Caki2 (cell line): Measurements from ENCODE around the gene GABRG3. TPM values are rescaled to one million over a fixed set of nuclear protein-coding genes. Genes with fewer than 3 reads are reported as not detected.

Experiments used
- DNase-seq: peaks from one replicate; pipeline ENCODE4 v3.0.0-alpha.2; 2015; ENCODE audit warnings: low read depth
- in situ Hi-C: cut with HindIII; loops from 2 replicates; pipeline ENCODE4 v1.10.0; 2016; ENCODE audit warnings: low sequenced_read_pairs, low pct_unique_long_range_greater_than_20kb, mixed read lengths
- total RNA-seq: library from RNA; depleted of rRNA; stranded (reverse); fragments of >200 nt; shearing (Covaris generic); gene quantifications from 2 replicates; pipeline ENCODE4 v1.2.3, GENCODE V29; 2014; ENCODE audit warnings: low replicate concordance

GABRG3 gene
- total RNA-seq, 1 experiment from 2014 or later: 0.10 TPM

GRCh38 chr15:27046880-27047279 is 75.9 kb downstream of the GABRG3 start:
- in situ Hi-C loops: no loop called here
- DNase-seq: no peak

- in situ Hi-C loops: no loop called here
- DNase-seq: no peak
Measured at GRCh38 chr15:27050163-27050562, 79.2 kb downstream of the GABRG3 start.

GRCh38 chr15:27054426-27054825 is 83.4 kb downstream of the GABRG3 start:
- in situ Hi-C loops: no loop called here
- no peak for DNase-seq

- no peak for DNase-seq
- in situ Hi-C loops: no loop called here
Measured at GRCh38 chr15:27057904-27058645, 87.1 kb downstream of the GABRG3 start.

- in situ Hi-C loops: no loop called here
- DNase-seq: no peak
Measured at GRCh38 chr15:27058939-27059338, 88.0 kb downstream of the GABRG3 start.

GRCh38 chr15:27059610-27060202 is 88.7 kb downstream of the GABRG3 start:
- in situ Hi-C loops: no loop called here
- DNase-seq: peak; percentile 45

GRCh38 chr15:27061739-27062138 is 90.8 kb downstream of the GABRG3 start:
- no peak for DNase-seq
- in situ Hi-C loops: no loop called here

GRCh38 chr15:27062951-27063350 is 92.0 kb downstream of the GABRG3 start:
- DNase-seq: no peak
- in situ Hi-C loops: no loop called here

GRCh38 chr15:27064080-27064479 is 93.1 kb downstream of the GABRG3 start:
- in situ Hi-C loops: no loop called here

GRCh38 chr15:27065151-27065550 is 94.2 kb downstream of the GABRG3 start:
- in situ Hi-C loops: no loop called here
- DNase-seq: no peak

More at GRCh38 chr15:27064080-27064479, 93.1 kb downstream of the GABRG3 start:
- DNase-seq: no peak

GRCh38 chr15:27065785-27066184 is 94.8 kb downstream of the GABRG3 start:
- in situ Hi-C loops: no loop called here

GRCh38 chr15:27066446-27066845 is 95.5 kb downstream of the GABRG3 start:
- in situ Hi-C loops: no loop called here
- no peak for DNase-seq

More at GRCh38 chr15:27065785-27066184, 94.8 kb downstream of the GABRG3 start:
- no peak for DNase-seq

- in situ Hi-C loops: no loop called here
- no peak for DNase-seq
Measured at GRCh38 chr15:27067175-27067574, 96.2 kb downstream of the GABRG3 start.

GRCh38 chr15:27070841-27071240 is 99.9 kb downstream of the GABRG3 start:
- in situ Hi-C loops: no loop called here

GRCh38 chr15:27074179-27074578 is 103.2 kb downstream of the GABRG3 start:
- in situ Hi-C loops: no loop called here
- DNase-seq: no peak

More at GRCh38 chr15:27070841-27071240, 99.9 kb downstream of the GABRG3 start:
- DNase-seq: no peak

- DNase-seq: no peak
- in situ Hi-C loops: no loop called here
Measured at GRCh38 chr15:27077790-27078189, 106.8 kb downstream of the GABRG3 start.

- DNase-seq: no peak
- in situ Hi-C loops: no loop called here
Measured at GRCh38 chr15:27081676-27082418, 110.9 kb downstream of the GABRG3 start.

GRCh38 chr15:27082526-27082925 is 111.5 kb downstream of the GABRG3 start:
- in situ Hi-C loops: no loop called here

GRCh38 chr15:27084844-27085243 is 113.9 kb downstream of the GABRG3 start:
- no peak for DNase-seq
- in situ Hi-C loops: no loop called here

More at GRCh38 chr15:27082526-27082925, 111.5 kb downstream of the GABRG3 start:
- no peak for DNase-seq
